GM13977 (cell line): Measurements from ENCODE around the gene NDEL1.

Experiments used
- DNase-seq: peaks from one replicate; pipeline ENCODE4 v3.0.0; 2012; ENCODE audit warnings: low spot score
- CTCF ChIP-seq: IDR thresholded peaks from 2 replicates; pipeline ENCODE4 v1.5.1; 2012; ENCODE audit warnings: mild to moderate bottlenecking, control low read depth; ENCODE audit not compliant: insufficient read depth; ENCODE audit errors: extremely low read depth, missing control alignments
- in situ Hi-C: fragments of 300-500 bp; cut with MboI; formaldehyde crosslinking; loops from one replicate; pipeline ENCODE4 v1.12.0; 2022; ENCODE audit warnings: low sequenced_read_pairs, low pct_unique_long_range_greater_than_20kb, mixed read lengths, inconsistent platforms; ENCODE audit not compliant: unreplicated experiment

Gene NDEL1

DNA sequence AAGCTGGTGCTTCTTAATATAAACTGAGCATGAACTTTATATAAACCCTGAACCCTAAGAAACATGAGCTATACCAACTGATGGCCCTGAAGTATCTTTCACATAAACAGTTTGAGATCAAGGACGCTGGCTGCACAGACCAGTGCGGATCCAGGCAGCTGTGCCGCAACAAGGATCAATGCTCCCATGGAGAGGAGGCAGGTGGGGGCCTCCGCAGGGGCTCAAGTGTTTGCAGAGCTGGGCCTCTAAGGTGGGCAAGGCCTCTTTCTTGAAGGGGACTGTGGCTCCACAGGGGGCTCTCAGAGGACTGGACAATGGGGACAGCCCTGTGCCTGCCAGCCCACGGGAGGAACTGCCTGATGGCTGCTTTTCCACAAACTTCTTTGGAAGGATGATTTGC is 46.0 kb downstream of the NDEL1 start:
- TF ChIP-seq CTCF: no peak
- no peak for DNase-seq
- in situ Hi-C loops: no loop called here

DNA sequence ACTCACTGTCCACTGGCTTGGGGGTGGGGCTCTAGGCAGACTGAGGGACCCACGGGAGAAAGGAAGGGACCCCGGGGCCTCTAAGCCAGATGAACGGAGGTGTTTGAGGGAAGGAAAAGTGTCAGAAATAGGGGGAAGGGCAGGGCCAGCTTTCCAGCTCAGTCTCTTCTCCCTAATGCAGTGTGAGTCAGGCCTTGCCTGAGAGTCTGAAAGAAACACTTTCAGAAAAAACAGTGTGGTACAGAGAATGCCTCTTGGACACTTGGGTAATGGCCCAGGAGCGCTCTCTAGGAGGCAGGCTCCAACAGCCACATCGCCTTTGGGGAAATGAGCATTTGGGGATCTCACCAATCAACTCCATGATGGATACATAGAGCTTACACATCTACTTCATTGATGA is 46.9 kb downstream of the NDEL1 start:
- TF ChIP-seq CTCF: no peak
- DNase-seq: no peak
- in situ Hi-C loops: no loop called here

- no peak for DNase-seq
- in situ Hi-C loops: no loop called here
- no peak for TF ChIP-seq CTCF
Observed at GRCh38 chr17:8484465-8484864, 48.8 kb downstream of the NDEL1 start.

- no peak for DNase-seq
- TF ChIP-seq CTCF: no peak
- in situ Hi-C loops: no loop called here
Observed at GRCh38 chr17:8485491-8485890, 49.8 kb downstream of the NDEL1 start.

- no peak for TF ChIP-seq CTCF
- no peak for DNase-seq
- in situ Hi-C loops: no loop called here
Observed at GRCh38 chr17:8487130-8487645, 51.5 kb downstream of the NDEL1 start.

DNA sequence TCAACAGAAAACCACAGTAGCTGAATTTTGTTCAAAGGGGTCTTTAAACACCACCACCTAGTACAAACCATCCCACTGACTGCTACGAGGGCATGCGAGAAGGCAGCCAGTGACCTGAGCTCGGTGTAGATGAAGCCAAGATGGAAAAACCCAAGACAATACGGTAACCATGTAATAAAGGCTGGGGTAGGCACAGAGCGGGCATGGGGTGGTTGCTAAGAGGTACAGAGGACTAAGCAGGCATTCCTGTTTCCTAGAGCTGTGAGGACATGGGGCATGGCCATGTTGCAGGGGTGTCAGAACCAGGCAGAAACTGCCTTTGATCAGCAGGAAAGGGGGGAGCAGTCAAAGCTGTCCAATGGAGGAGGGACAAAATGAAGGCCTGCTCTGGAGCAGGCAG is 52.1 kb downstream of the NDEL1 start:
- in situ Hi-C loops: no loop called here
- TF ChIP-seq CTCF: no peak
- no peak for DNase-seq

DNA sequence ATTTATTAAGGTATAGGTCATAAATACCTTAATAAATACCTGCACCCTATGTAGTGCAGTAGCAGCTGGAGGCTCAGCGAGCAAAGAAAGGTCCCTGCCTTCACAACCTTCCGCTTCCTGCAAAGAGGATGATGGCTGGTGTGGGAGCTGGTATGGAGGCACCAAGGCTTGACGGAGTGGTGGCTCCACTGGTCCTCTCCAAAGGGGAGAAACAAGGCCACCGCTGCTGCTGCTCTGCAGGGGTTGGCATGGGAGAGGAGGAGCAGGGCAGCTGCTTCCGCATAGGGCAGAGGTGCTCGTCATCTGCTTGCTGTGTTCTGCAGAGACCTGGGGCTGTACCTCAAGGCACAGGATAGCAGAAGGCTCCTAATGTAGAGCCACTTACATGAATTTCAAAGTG is 52.8 kb downstream of the NDEL1 start:
- no peak for TF ChIP-seq CTCF
- no peak for DNase-seq
- in situ Hi-C loops: no loop called here
